Hippocampal formation (tissue), 2 donors: Measurements from ENCODE around the gene EPOP.

Source experiments
- DNase-seq, 2 donors: peaks; one replicate each; lab custom pipeline; 2025; lab: John Stamatoyannopoulos, UW

Gene EPOP

DNA sequence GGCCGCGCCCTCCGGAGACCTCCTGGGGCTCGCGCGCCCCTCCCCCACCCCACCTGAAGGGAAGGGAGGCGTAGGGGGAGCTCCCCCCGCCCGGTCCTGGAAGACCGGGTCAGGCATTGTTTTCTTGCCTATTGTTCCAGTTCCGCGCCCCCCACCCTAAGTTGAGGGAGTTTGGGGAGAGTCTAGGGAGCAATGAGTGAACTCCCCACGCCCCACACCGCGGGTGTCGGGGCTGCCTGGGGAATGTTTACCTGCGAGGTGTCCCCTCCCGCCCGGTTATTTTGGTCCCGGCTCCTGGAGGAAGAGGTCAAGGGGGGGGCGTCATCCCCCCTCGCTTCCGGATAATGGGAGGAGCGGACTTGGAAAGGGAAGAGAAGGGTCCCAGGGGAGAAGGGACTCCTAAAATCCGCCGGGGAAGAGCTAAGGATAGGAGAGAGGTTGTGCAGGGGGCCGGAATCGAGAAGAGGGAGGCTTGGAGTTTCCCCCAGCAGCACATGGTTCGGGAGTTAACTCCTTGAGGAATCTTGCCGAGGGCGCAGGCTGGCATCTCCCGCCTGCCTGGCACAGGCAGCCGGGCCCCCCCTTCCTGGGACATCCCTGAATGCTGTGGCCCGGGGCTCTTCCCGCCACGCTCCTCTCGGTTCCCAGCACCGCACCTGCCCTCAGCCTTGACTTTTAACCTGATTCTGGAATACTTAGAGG lies 31.2 kb upstream of the EPOP start:
- DNase-seq, result peak in 1 of 2 donors; percentile 37

DNA sequence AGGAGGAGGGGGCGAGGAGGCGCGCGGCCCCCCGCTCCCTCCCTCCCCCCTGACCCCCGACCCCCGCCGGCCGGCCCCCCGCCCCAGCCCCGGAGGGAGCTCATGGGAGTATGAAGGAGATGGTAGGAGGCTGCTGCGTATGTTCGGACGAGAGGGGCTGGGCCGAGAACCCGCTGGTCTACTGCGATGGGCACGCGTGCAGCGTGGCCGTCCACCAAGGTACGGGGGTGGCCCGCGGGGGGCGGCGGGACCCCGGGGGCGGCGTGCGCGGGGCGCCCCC lies 30.7 kb upstream of the EPOP start:
- no peak for DNase-seq

DNA sequence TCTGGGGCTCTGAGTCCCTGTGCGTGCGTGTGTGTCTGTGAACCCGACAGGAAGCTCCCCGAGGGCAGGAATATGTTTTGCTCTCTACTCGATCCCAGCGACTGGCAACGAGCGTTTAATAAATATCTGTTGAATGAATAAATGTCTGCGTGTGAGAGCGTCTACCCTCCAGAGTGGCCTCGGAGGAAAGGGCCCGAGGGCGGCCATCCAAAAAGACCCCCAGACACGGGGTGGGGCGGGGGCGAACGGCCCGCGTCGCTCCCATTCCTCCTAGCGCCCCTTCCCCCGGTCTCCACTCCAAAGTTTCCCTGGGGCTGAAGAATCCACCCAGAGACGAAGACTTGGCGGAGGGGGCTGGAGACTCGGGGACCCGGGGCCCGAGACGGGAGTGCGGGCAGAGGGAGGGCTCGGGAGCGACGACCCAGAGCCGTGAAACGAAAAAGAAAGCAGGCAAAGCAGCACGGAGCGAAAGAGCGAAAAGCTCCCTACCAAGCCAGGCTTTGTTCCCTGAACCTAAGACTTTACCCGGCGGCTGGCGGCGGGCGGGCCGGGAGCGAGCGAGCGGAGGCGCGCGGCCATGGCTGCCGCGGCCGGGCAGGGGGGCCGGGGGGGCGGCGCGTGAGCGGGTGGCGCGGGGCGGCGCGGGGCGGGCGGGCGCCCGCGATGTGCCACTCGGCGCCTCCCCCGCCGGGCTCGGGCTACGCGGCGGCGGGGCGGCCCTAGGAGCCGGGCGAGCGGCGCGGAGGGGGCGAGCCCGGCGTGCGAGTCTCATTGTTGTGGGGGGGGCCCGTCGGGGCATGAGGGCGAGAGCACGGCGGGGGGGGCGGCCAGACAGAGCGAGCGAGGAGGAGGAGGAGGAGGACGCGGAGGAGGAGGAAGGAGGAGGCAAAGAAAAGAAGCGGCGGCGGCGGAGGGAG lies 30.1 kb upstream of the EPOP start, which contains the start of gene MLLT6:
Gene MLLT6, plus strand, starts transcription at position 668 of the 917 bp plus-strand sequence. CDS start 360 bp downstream, outside the sequence.
- DNase-seq, result peak; percentile 75 to 79

DNA sequence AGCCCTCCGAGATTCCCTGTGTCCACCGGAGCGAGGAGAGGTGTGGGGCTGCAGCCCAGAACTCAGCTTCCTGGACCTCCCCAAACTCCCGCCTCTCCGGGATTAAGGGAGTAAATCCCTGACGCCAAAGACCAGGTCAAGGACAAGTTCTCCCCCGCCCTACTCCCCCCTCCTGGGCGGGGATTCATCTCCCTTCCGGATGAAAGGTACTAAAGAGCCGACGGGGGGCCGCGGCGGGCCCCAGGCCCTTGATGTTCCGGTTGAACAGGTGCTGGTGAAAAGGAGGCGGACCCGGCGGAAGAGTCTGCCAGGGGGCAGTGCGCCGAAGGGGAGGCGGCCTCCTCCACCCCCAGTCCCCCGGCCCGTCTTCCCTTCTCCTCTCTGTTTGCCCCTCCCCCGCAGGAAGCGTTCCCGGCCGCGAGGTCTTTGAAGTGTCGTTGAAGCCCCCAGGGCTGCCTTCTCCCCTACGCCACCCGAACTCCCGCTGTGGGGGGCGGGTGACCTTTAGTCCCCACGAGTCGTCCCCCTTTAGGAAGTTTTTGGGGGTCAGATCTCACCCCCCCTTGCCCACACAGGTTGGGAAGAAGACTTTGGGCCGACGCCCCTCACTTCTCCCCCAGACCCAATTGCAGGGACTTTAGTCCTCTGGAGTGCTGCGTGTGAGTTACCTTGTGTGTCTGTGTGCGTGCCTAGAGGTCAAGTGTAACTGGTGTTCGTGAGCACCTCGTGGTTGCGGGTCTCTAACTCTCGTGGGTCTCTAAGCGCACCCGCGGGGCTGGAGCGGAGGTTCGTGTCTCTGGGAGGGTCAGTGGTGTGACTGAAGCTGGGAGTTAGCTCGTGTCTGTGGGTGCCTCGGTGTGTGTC lies 29.2 kb upstream of the EPOP start:
- no peak for DNase-seq

DNA sequence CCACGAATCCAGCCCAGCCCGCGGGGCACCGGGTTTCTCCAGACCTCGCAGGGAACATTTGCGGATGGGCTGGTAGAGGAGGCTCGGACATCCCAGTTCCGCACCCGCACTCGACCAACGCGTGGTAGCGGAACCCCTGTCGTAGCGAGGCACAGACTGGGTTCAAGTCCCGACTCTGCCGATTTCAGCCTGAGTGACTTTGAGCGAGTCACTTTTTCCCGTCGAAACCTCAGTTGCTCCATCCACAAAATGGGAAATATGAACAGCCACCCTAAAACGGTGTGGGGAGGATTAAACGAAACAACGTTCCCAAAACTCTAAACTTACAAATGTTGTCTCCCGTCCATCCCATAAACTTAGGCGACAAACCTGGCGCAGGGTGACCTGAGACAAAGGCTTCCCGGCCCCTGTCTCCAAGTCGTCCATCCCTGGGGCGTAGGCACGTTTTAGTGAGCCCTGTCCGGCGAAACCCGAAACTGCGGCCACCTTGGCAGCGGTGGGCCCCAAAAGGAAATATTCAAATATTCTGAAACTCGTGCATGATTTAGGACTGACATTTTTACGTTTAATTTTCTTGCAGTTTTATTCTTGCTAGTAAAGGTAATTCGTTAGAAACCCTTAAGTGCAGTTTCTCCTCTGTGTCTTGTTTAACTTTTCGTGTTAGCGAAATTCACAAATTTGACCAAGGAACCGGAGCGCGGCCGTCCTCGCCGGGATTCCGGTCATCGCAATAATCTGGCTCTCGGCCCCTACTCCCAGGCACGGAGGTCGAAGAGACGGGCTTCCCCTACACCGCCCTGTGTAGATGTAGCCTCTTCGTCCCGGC lies 28.4 kb upstream of the EPOP start:
- no peak for DNase-seq

DNA sequence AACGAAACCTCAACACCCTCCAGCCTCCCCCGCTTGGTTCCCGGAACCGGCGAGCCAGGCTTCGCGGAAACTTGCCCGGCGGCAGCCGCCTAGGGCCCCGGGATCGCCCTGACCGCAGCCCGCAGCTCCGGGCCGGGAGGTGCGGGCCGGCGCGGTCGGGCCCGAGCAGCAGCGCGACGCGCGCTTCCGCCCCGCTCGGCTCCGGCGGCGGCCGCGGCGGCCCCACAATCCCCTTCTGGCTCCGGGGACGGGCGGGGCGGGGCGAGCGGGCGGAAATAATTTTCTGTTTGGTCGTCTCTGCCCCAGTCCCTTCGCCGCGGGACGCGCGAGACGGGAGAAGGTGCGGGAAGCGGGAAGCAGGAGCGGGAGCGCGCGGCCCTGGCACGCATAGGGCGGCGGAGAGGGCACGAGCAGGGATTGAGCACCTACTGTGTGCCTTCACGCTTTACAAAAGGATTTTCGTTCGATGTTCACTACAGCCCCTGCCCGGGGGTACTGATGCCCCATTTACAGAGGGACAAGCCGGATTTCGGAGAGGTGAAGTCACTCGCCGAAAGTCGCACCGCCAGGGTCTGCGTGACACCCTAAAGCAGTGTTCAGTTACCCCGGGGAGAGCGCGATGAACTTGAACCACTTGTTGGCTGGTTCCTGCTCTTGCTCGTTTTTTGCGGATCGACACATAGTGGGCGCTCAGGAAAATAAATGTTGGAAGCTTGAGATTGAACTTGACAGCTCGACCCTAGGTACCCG lies 27.6 kb upstream of the EPOP start:
- peak; percentile 74 to 77 for DNase-seq

DNA sequence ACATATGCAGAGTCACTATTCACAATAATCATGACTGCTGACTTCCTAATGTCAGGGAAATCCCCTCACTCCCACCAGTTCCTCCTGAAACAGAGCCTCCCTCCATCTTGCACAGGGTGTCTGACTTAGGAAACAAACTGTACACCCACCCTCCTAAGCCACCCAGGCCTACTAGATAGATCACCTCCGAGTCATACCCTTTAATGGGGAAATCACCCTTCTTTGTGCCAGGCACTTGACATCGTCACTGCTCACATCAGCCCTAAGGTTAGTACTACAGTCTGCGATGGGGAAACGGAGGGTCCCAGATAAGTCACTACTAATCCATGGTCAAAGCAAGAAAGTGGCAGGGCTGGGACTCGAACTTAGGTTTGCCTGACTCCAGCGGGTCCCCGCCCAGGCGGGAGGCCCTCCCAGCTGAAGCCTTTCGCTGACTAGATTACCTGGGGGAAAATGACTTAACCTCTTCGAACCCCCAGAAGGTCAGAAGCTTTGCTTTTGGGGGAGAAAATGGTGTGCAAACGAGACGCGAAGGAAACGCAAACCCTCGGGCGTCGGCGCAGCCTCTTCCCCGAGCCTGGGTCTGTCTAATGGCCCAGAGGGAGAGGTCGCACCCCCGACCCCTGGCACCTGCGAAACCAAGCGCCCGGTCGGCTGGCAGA lies 26.9 kb upstream of the EPOP start:
- no peak for DNase-seq

DNA sequence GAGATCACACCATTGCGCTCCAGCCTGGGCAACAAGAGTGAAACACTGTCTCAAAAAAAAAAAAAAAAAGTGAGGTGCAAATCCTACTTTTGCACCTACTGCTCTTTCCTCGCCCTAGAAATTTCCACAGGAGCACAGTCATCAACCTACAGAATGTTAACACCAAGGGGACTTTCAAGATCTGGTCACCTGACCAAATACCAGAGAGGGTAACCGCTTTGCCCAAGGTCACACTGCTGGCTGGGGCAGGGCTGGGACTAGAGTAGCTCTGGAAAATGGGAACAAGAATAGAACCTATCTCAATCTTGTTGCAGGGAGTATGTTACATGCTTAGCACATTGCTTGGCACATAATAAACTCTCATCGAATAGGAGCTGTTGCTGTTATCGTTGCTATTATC lies 24.0 kb upstream of the EPOP start:
- no peak for DNase-seq

DNA sequence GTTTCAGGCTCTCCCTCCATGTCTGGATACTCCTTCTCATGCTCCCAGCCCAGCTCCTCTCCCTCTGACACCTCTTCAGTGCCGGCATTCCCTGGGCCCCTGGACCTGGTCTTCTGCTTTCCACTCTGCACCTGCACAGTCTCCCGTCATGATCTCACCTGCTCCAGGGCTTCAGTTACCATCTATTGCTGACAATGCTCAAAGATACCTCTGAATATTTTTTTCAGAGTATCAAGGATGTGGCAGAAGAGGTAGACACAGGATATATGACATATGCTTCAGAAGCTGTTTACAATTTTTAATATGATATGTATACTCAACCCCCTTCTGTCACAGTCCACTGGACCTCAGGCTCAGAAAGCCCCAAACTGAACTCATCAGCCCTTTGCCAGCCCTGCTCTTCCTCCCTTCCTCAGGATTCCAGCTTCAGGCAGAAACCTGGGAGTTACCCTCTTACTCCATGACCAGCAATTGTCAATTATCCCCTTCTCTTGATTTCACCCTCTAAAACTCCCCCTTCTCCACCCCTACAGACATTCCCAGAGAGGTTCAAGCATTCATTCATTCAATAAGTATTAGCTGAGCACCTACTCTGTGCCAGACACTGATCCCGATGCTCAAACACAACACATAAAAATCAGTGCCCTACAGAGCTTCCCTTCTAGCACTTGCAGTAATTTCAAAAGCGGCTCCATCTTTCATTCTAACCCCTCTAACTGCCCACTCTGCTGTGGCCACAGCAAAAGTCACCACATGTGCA lies 22.5 kb upstream of the EPOP start:
- DNase-seq, result no peak

DNA sequence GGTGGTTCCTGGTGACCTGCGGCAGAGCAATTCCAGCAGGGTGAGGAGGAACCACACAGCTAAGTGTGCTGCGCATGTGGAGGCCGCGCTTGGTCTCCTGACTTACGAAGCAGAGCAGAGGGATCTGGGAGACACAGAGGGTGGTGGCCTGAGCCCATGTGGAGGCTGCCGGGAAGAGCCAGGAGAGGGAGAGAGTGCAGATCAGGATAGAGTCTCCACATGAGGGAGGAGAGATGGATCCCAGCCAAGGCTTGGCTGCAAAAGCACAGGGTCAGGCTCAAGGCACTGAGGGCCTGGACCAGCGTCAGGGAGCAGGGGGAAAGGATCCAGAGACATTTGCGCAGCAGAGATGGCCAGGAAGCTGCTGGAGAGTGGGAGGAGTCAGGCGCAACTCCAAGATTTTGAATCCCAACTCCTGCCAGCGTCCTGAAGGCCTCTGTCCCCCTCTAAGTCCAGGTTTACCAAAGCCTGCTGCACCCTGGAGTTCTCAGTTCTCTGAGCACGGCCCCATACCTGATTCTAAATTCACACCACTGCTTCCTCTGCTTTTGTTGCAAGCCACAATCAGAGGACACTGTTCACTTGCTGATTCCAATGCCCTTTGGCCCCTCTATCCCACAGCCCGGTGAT lies 19.1 kb upstream of the EPOP start:
- DNase-seq, result peak; percentile 33 to 43

DNA sequence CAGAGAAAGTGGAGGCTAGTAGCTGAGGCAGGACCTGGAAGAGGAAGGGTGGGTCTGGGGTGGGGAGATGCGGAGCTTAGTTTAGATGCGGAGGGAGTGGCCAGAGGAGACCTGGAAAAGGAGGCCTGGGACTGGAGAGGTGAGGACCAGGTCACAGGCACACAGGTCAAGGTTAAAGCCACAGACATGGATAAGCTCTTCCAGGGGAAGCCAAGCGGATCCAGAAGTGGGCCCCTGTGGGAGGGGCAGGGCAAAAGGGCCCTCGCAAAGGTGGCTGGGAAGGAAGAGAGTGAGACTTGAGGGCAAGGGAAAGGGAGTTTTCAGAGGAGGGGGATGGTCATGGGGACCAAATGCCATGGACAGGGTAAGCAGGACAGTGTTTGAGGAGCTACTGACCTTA lies 16.4 kb upstream of the EPOP start:
- no peak for DNase-seq

DNA sequence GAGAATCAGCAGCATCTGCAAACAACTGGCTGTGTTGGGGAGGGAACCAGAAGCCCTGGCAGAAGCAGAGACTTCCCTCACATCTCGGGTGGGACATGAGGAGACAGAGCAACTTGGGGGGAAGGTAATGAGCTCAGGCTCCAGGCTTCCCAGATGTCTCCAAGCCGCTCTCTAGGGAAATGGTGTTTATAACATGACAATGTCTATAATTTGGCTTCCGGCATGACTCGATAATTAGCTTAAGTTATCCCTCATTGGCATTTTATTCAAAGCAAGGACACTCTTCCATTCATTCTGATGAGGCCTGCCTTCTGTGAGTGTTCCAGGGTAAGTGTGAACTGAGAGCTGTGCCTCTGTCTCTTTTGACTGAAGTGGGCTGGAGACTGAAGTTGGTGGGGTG lies 15.6 kb upstream of the EPOP start:
- DNase-seq, result no peak

DNA sequence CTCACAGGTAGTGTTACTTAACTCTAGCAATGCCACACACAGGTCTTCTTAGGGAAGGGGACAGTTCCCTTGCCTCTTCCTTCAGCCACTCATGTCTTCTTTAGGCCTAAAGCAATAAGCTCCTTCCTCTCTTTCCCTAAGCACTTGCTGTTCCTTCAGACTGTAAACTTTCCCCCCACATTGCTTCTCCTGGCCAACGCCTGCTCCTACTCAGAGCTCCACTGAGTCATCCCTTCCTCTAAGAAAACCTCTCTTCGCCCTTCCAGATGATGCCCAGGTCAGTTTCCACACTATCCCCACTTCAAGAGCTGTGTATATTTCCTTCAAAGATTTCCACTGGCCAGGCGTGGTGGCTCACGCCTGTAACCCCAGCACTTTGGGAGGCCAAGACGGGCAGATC lies 12.5 kb upstream of the EPOP start:
- DNase-seq, result no peak

DNA sequence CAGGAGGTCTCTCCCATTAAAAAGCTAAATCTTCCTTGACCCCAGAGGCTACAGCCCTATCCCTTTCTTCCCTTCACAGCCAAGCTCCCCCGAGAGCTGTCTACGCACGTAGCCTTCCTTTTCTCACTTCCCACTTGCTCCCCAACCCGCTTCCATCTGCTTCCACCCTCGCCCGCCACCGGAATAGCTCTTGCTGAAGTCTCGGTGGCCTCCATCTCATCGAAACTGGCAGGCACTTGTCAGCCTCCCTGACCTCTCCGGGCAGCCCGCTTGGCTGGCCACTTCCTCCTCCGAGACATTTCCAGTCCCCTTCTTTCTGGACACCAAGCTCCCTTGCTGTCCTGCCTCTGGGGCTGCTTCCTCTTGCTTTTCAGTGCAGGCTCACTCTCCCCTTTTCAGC lies 10.7 kb upstream of the EPOP start:
- peak; percentile 21 to 25 for DNase-seq

DNA sequence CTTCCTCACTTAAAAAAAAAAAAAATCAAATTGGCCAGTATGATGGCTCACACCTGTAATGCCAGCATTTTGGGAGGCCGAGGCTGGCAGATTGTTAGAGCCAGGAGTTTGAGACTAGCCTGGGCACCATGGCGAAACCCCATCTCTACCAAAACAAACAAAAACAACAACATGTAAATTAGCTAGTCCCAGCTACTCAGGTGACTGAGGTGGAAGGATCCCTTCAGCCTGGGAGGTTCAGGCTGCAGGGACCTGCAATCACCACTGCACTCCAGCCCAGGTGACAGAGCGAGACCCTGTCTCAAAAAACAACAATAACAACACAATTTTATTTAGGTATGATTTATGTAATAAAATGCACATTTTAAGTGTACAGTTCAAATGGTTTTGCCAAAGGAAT lies 6.3 kb upstream of the EPOP start:
- no peak for DNase-seq

DNA sequence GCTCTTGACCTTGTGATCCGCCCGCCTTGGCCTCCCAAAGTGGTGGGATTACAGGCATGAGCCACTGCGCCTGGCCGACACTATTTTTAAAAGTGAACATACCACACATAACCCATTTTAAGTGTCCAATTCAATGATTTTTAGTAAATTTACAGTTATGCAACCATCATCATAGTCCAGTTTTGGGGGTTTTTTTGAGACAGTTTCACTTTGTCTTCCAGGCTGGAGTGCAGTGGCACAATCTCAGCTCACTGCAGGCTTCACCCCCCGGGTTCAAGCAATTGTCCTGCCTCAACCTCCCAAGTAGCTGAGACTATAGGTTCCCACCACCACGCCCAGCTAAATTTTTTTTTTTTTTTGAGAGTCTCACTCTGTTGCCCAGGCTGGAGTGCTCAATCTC lies 3.1 kb upstream of the EPOP start:
- no peak for DNase-seq

DNA sequence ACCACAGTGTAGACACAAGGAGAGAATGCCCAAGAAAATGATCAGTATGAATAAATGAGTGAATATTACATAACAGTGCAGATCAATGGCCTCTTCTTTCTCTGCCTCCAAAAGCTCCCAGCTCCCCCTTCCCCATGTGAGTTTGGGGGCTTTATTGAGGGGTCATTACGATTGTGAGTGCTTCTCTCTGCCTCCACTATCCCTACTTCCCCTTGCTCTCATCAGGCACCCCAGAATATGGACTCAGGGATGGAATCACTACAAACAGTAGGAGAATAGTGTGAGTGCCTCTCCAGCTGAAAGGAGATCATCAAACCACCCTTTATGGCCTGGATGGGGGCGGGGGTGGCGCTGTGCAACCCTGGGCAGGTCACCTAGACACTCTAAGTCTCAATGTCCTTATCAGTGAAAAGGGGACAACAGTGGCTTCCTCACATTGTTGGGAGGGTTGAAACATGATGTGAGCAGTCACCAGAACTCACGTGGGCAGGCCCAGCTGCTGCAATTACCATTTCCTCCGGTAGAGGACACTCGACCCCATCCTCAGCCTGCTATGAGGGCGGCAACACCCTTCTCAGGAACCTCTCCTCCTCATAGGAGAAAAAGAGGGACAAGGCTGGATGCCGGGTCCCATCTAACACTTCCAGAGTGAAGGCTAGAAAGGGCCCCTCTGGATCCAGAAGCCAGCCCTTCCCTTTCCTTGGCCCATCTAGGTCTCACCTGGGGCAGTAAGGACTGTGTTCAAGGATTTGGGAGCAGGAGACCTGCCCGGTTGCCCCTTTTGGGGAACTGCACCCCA lies 2.1 kb upstream of the EPOP start:
- DNase-seq, result peak; percentile 60 to 67
